ENCODE measurements around the gene CHMP5.

DNA sequence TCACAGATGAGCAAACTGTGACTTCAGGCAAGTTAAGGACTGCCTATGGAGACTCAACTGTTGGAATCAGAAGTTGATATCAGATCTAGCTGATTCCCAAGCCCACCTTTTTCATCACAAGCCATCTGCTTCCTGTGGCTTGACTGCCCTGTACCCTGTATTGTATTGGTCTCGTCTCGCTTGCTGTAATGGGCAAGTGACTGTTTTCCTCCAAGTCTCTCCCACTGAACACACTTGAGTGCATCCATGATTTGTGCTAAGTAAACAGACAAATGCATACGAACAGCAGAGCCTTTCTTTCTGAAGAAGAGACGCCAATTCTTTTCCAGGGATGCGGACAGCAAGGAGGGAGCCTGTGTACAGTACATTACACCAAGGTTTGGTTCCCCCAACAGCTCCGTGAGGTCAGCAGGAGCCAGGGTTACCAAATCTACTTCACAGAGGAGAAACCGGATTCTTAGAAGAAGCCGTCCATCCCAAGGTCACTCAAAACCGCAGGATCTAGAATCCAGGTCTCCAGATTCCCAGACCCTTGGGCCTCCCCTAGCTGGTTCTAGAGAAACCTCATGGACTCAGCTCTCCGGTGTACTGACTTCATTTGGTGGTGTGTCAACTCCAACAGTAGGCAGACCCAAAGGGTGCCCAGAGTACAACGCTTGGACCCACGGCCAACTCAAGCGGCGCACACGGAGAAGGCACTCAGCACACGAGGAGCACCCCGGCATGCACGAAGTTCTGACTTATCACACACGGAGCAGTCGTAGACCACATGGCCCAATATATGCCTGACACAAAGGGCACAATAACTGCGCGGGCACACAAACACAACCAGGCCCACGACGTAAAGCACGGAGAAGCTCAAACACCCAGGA lies 1.5 kb upstream of the CHMP5 start:
- TF ChIP-seq, protein P1, sequence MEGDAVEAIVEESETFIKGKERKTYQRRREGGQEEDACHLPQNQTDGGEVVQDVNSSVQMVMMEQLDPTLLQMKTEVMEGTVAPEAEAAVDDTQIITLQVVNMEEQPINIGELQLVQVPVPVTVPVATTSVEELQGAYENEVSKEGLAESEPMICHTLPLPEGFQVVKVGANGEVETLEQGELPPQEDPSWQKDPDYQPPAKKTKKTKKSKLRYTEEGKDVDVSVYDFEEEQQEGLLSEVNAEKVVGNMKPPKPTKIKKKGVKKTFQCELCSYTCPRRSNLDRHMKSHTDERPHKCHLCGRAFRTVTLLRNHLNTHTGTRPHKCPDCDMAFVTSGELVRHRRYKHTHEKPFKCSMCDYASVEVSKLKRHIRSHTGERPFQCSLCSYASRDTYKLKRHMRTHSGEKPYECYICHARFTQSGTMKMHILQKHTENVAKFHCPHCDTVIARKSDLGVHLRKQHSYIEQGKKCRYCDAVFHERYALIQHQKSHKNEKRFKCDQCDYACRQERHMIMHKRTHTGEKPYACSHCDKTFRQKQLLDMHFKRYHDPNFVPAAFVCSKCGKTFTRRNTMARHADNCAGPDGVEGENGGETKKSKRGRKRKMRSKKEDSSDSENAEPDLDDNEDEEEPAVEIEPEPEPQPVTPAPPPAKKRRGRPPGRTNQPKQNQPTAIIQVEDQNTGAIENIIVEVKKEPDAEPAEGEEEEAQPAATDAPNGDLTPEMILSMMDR (IDR thresholded peaks at IDR 0.05) = no peak
- TF ChIP-seq POLR2AphosphoS5 (IDR thresholded peaks at IDR 0.05) = no peak
